ENCODE measurements around the gene KIAA0408. TPM values are rescaled to one million over a fixed set of nuclear protein-coding genes. Genes with fewer than 3 reads are reported as not detected.

The KIAA0408 gene
- total RNA-seq, 1 experiment from 2014 or later: 0.25 TPM

GRCh38 chr6:127460465-127460864 lies 1.3 kb upstream of the KIAA0408 start (continued):
- TF ChIP-seq YY1 (IDR thresholded peaks at IDR 0.05; ENCODE audit: extremely low read depth, insufficient replicate concordance, low read depth, low read length) (no peak), ZFX (IDR thresholded peaks at IDR 0.05) (no peak), CEBPB (IDR thresholded peaks at IDR 0.05; ENCODE audit: low read depth) (no peak)
- TF ChIP-seq, protein P1, sequence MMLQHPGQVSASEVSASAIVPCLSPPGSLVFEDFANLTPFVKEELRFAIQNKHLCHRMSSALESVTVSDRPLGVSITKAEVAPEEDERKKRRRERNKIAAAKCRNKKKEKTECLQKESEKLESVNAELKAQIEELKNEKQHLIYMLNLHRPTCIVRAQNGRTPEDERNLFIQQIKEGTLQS (IDR thresholded peaks at IDR 0.05): no peak

DNA sequence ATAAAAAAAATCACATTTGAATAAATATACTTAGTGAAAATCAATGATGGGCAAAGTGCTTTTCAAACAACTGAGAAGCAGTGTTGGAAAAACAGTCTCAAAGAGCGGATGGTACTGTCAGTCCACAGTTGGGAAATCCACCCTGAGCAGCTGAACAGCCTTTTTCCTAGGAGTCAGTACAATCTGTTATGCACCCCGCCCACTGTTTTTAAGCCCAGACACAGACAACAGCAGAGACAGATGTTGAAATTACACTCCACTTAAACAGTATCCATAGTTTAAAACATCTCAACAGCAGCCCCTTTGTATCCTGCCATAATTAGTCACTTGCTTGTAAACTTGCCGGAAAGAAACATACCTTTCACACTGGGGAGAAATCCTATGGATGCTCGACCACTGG lies 372 bp downstream of the KIAA0408 start:
- H3K4me2 ChIP-seq (ENCODE audit: low read length): no peak overlapping the region
- H3K4me3 ChIP-seq (replicated peaks in 1 of 2; ENCODE audit: low read depth in 1 of 2, low read length in 2 of 2): no peak overlapping the region
- ChIA-PET POLR2A (no interaction called here), RAD21 (ENCODE audit: low non-redundant PET in 1 of 2, low total read pairs in 2 of 2, uncharacterized antibody in 2 of 2, unreplicated experiment in 2 of 2) (no interaction called here), CTCF (no interaction called here)
- H3K9me2 ChIP-seq (ENCODE audit: insufficient read depth): no peaks in the 10 kb centered on the region
- no peaks in the 10 kb centered on the region for H3K27me3 ChIP-seq (ENCODE audit: insufficient read depth, low read length)
- no peaks in the 10 kb centered on the region for H3K9me3 ChIP-seq (ENCODE audit: control insufficient read depth in 1 of 2, insufficient read depth in 1 of 2, low read depth in 1 of 2, low read length in 2 of 2)
- ATAC-seq (no peak), DNase-seq (ENCODE audit: low read depth, low spot score) (no peak)
- no TSS peak for BruUV-seq (replicated peaks)
- no peak overlapping the region for H3K9ac ChIP-seq (ENCODE audit: low read length)
- no peak overlapping the region for H2AFZ ChIP-seq (ENCODE audit: low read depth, low read length, poor library complexity, severe bottlenecking)
- H3K4me1 ChIP-seq (ENCODE audit: control insufficient read depth in 1 of 2, insufficient read depth in 2 of 2, low read length in 2 of 2): no peaks in the 10 kb centered on the region
- no peaks in the 10 kb centered on the region for H3K79me2 ChIP-seq (ENCODE audit: insufficient read depth, low read length)
- intact Hi-C loops (cut with micrococcal nuclease): no loop called here
- H3K27ac ChIP-seq (ENCODE audit: low read depth, low read length): no peak overlapping the region
- no peak for TF ChIP-seq ZNF274 (IDR thresholded peaks at IDR 0.05; ENCODE audit: low read depth, low read length)
- no peak for TF ChIP-seq ZFX (IDR thresholded peaks at IDR 0.05)
- no peak for TF ChIP-seq FOSL1 (IDR thresholded peaks at IDR 0.05; ENCODE audit: low read depth)
- no peak for TF ChIP-seq ZBTB33 (IDR thresholded peaks at IDR 0.05; ENCODE audit: extremely low read depth, insufficient replicate concordance, low read length)
- no peak for TF ChIP-seq YY1 (IDR thresholded peaks at IDR 0.05; ENCODE audit: extremely low read depth, insufficient replicate concordance, low read depth, low read length)
- TF ChIP-seq CBX3 (IDR thresholded peaks at IDR 0.05; ENCODE audit: low read depth): no peak
- TF ChIP-seq, protein P2, sequence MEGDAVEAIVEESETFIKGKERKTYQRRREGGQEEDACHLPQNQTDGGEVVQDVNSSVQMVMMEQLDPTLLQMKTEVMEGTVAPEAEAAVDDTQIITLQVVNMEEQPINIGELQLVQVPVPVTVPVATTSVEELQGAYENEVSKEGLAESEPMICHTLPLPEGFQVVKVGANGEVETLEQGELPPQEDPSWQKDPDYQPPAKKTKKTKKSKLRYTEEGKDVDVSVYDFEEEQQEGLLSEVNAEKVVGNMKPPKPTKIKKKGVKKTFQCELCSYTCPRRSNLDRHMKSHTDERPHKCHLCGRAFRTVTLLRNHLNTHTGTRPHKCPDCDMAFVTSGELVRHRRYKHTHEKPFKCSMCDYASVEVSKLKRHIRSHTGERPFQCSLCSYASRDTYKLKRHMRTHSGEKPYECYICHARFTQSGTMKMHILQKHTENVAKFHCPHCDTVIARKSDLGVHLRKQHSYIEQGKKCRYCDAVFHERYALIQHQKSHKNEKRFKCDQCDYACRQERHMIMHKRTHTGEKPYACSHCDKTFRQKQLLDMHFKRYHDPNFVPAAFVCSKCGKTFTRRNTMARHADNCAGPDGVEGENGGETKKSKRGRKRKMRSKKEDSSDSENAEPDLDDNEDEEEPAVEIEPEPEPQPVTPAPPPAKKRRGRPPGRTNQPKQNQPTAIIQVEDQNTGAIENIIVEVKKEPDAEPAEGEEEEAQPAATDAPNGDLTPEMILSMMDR (IDR thresholded peaks at IDR 0.05 in 2 of 3, conservative IDR thresholded peaks at IDR 0.05 in 1 of 3; ENCODE audit: borderline replicate concordance in 1 of 3, insufficient read depth in 1 of 3, low read depth in 2 of 3, low read length in 2 of 3): no peak
- TF ChIP-seq ELF1 (IDR thresholded peaks at IDR 0.05; ENCODE audit: borderline replicate concordance, low read depth): no peak
- H4K20me1 ChIP-seq (ENCODE audit: insufficient read depth): no peaks in the 10 kb centered on the region
- no peaks in the 10 kb centered on the region for H3K36me3 ChIP-seq (ENCODE audit: control insufficient read depth in 1 of 2, insufficient read depth in 2 of 2, low read length in 2 of 2)
